ENCODE results near the gene B3GNT9. TPM values are rescaled to one million over a fixed set of nuclear protein-coding genes. Genes with fewer than 3 reads are reported as not detected.
A peak's percentile ranks its signal among the peaks of the same experiment; 100 is the strongest.

Gene B3GNT9
- total and polyA plus RNA-seq, 2 of the 8 experiments (the other 6 are each of a cell fraction or from before 2014, with no cell fraction given), result 3.5 to 9.0 TPM

DNA sequence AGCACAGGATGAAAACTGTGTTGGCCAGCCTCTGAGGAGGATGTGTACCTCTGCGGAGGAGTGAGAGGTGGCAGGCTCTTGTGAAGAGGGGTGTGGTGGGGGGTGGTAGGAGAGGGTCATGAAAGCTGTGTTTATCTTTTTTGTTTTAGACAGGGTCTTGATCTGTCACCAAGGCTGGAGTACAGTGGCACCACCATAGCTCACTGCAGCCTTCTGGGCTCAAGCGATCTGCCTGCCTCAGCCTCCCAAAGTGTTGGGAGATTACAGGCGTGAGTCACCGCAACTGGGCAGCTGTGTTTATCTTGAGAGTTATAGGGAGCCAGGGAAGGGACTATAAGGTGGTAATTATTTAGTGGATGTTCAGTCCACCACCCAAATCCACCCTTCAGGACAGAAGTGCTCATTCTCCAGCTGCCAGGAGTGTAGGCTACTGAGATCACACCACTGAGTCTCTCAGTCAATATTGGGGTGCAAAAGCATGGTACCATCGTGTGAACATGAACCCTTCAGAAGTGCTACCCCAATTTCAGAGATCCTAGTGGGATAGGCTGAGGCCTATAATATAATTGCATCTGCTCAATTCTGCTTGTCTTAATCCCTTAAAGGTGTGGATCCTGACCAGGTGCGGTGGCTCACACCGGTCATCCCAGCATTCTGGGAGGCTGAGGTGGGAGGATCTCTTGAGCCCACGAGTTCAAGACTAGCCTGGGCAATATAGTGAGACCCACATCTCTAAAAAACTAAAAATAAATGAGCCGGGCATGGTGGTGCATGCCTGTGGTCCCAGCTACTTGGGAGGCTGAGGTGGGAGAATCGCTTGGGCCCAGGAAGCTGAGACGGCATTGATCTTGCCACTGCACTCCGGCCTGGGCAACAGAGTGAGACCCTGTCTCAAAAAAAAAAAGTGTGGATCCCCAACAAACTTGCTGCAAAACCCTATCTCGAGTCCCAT is 39.9 kb upstream of the B3GNT9 start:
- CTCF ChIA-PET (ENCODE audit: partially characterized antibody), result interaction anchor here (1.2 to 9.3 kb wide), 4 partner anchors 9 to 230 kb away, joined by 3 to 151 read pairs (median 42); partner anchors contain the start of genes CES3, ELMO3 and NOL3
- no peak for FAIRE-seq
- WGBS, 2 experiments (ENCODE audit: extremely low coverage in 1 of 2, insufficient coverage in 1 of 2, insufficient read length in 1 of 2, insufficient replicate concordance in 2 of 2, low coverage in 1 of 2, low lambda C conversion rate in 2 of 2, missing lambda C conversion rate in 1 of 2), result 91% methylated on average over 13 of the region's 13 CpGs; no CpG with 5 or more reads in 1 of the 2 experiments

More for the DNA sequence above, 39.9 kb upstream of the B3GNT9 start:
- H3K27ac ChIP-seq (ENCODE audit: low read depth, low read length), result no peak overlapping the region
- peak overlapping the region in 1 of 2 experiments; percentile 93; a peak in 1 of 4 replicates for H3K4me2 ChIP-seq (ENCODE audit: insufficient read depth in 1 of 2, low read depth in 2 of 2, low read length in 2 of 2)
- H4K8ac ChIP-seq (ENCODE audit: extremely low read depth, insufficient read depth, low read length), result peak overlapping the region; percentile 12; the same call in 1 of the 2 replicates
- H2BK120ac ChIP-seq (replicated peaks; ENCODE audit: low read depth, low read length), result no peak overlapping the region
- H4K91ac ChIP-seq (replicated peaks; ENCODE audit: insufficient read length, low read length), result no peak overlapping the region
- no peak overlapping the region for H3K9ac ChIP-seq (replicated peaks in 1 of 4; ENCODE audit: extremely low read depth in 1 of 4, low read depth in 3 of 4, low read length in 3 of 4)
- H3K36me3 ChIP-seq (ENCODE audit: control insufficient read depth in 2 of 4, insufficient read depth in 4 of 4, low read length in 3 of 4), result peaks cover 6 to 21% (median 14%) of the 10 kb centered on the region in 4 experiments; a peak in 6 of 8 replicates
- no peak overlapping the region for H2BK5ac ChIP-seq (ENCODE audit: low read depth, low read length)
- peaks cover 8 to 17% of the 10 kb centered on the region in 2 experiments for H3K79me2 ChIP-seq (ENCODE audit: control insufficient read depth in 1 of 2, insufficient read depth in 2 of 2, low read length in 2 of 2)
- TF ChIP-seq TBP (IDR thresholded peaks at IDR 0.05; ENCODE audit: low read depth, low read length) (no peak), ASH2L (IDR thresholded peaks at IDR 0.05; ENCODE audit: low read length) (no peak), CEBPB (IDR thresholded peaks at IDR 0.05; ENCODE audit: low read depth, low read length) (no peak), EZH2 (IDR thresholded peaks at IDR 0.05; ENCODE audit: low read depth, low read length, severe bottlenecking) (no peak)
- TF ChIP-seq, protein P1, sequence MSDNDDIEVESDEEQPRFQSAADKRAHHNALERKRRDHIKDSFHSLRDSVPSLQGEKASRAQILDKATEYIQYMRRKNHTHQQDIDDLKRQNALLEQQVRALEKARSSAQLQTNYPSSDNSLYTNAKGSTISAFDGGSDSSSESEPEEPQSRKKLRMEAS (IDR thresholded peaks at IDR 0.05), result no peak
- H3K56ac ChIP-seq (replicated peaks; ENCODE audit: insufficient read length, low read depth, low read length), result no peak overlapping the region
- POLR2A ChIA-PET (ENCODE audit: partially characterized antibody), result interaction anchor here (0.7 to 1.3 kb wide), 4 partner anchors 7 to 54 kb away, joined by 3 to 4 read pairs (median 3); partner anchors contain the start of gene ELMO3
- no peak overlapping the region for H4K5ac ChIP-seq (ENCODE audit: insufficient read length, low read depth, low read length)
- no peak overlapping the region for H3K14ac ChIP-seq (ENCODE audit: insufficient read length)
- H2BK12ac ChIP-seq (ENCODE audit: low read depth, low read length), result peak overlapping the region; percentile 70; the same call in 1 of the 2 replicates
- H3K4me3 ChIP-seq (ENCODE audit: extremely low read depth in 1 of 4, insufficient read depth in 2 of 4, low read depth in 3 of 4, low read length in 4 of 4), result no peak overlapping the region
- H2BK15ac ChIP-seq (ENCODE audit: low read length), result 0 out of 2 replicates have a peak overlapping the region, but pooled peaks have one; percentile 12
- peaks cover 10% of the 10 kb centered on the region for H3K79me1 ChIP-seq (ENCODE audit: low read depth, low read length)
- H3K23me2 ChIP-seq (ENCODE audit: low read depth, low read length), result peaks cover 7% of the 10 kb centered on the region
- H4K20me1 ChIP-seq (replicated peaks in 1 of 2; ENCODE audit: control insufficient read depth in 1 of 2, insufficient read depth in 2 of 2, low read length in 2 of 2), result peaks cover 4 to 21% of the 10 kb centered on the region in 2 experiments
- H2AFZ ChIP-seq (ENCODE audit: low read length), result no peak overlapping the region
- no peak overlapping the region for H2AK5ac ChIP-seq (ENCODE audit: low read depth, low read length)
- peaks cover 0 to 14% (median 2%) of the 10 kb centered on the region in 4 experiments; a peak in 4 of 7 replicates for H3K4me1 ChIP-seq (replicated peaks in 1 of 4; ENCODE audit: control insufficient read depth in 3 of 4, insufficient read depth in 4 of 4, low read length in 3 of 4)
- H3K18ac ChIP-seq (ENCODE audit: extremely low read depth, low read length), result no peak overlapping the region
- H3K9me3 ChIP-seq (ENCODE audit: insufficient read depth in 2 of 2, low read depth in 1 of 2, low read length in 1 of 2), result no peaks in the 10 kb centered on the region
- DNase-seq (ENCODE audit: low read depth in 1 of 2, low spot score in 2 of 2), result no peak
- no peak overlapping the region for H3K4ac ChIP-seq (replicated peaks; ENCODE audit: insufficient read length, low read depth, low read length)
- H3K27me3 ChIP-seq (replicated peaks in 1 of 4; ENCODE audit: control insufficient read depth in 3 of 4, extremely low read depth in 1 of 4, insufficient read depth in 3 of 4, low read length in 3 of 4), result peaks cover 0 to 14% (median 7%) of the 10 kb centered on the region in 4 experiments; a peak in 5 of 7 replicates
- H2BK20ac ChIP-seq (ENCODE audit: low read length), result 0 out of 2 replicates have a peak overlapping the region, but pooled peaks have one; percentile 61
- H3K23ac ChIP-seq (ENCODE audit: insufficient read length), result no peak overlapping the region
